Esophagus squamous epithelium (tissue), 5 donors: ENCODE data around the gene RTKN. TPM values are rescaled to one million over a fixed set of nuclear protein-coding genes. Genes with fewer than 3 reads are reported as not detected.
A peak's percentile ranks its signal among the peaks of the same experiment; 100 is the strongest.
"Not testable (repeated sequence)": the region's sequence is repeated elsewhere in the genome, so short reads cannot be mapped to it uniquely, and the experiment has no call there.

ENCODE experiments used
- DNase-seq: peaks from one replicate; lab custom pipeline; 2025; lab: John Stamatoyannopoulos, UW
- H3K27ac ChIP-seq, 4 donors: fragments of 200-600 bp; sonication (generic); one replicate each; pipeline ENCODE4 v1.5.1; 2016 to 2019; ENCODE audit warnings: mild to moderate bottlenecking in 1 of 4
- H3K27me3 ChIP-seq, 4 donors: fragments of 200-600 bp; sonication (generic); 1 replicate in 3 of 4; 2 replicates in 1 of 4; pipeline versions ENCODE4 v1.5.1 to v1.6.0; 2017 to 2021; ENCODE audit warnings: antibody characterized with exemption in 1 of 4
- H3K36me3 ChIP-seq, 3 donors: fragments of 200-600 bp; sonication (generic); one replicate each; pipeline ENCODE4 v1.5.1; 2016 to 2019
- H3K4me1 ChIP-seq, 3 donors: fragments of 200-600 bp; sonication (generic); one replicate each; pipeline ENCODE4 v1.5.1; 2017 to 2019
- H3K4me3 ChIP-seq, 4 donors: fragments of 200-600 bp; sonication (generic); 1 replicate in 3 of 4; 2 replicates in 1 of 4; pipeline ENCODE4 v1.5.1; 2016 to 2019; ENCODE audit warnings: mild to moderate bottlenecking in 2 of 4, moderate library complexity in 1 of 4
- H3K9me3 ChIP-seq, 3 donors: fragments of 200-600 bp; sonication (generic); one replicate each; pipeline ENCODE4 v1.5.1; 2016 to 2019
- POLR2A ChIP-seq, 4 donors: fragments of 450-650 bp; IDR thresholded peaks; one replicate each; pipeline ENCODE4 v1.6.1; 2017; ENCODE audit warnings: antibody characterized with exemption in 4 of 4, mild to moderate bottlenecking in 4 of 4, moderate library complexity in 3 of 4
- WGBS, 2 donors: methylation state at CpG; one replicate each; pipeline ENCODE4 v1.1.5; 2018; 5-methylcytosine and 5-hydroxymethylcytosine counted together
- intact Hi-C: fragments of 100-400 bp; cut with DNase I; formaldehyde crosslinking; loops from one replicate; pipeline ENCODE4 v1.15.0; 2022
- total RNA-seq, 4 donors: library from RNA; depleted of rRNA; stranded (reverse); fragments of >200 nt; gene quantifications; one replicate each; pipeline ENCODE4 v1.1.0, GENCODE V29; 2016
- TF ChIP-seq, protein P1 (sequence below), 6 experiments: fragments of 450-650 bp in 4 of 6; fragments of 200-600 bp in 2 of 6; sonication (generic) in 2 of 6; IDR thresholded peaks; one replicate each; pipeline ENCODE4 v1.5.1; 2016 to 2019; ENCODE audit warnings: antibody characterized with exemption in 6 of 6, mild to moderate bottlenecking in 4 of 6, moderate library complexity in 4 of 6
- donor health status: DM: yes; HTN: yes; CAD: no.

RTKN gene
- total RNA-seq, 4 donors from 2014 or later, result 20.2 to 37.8 (median 27.9) TPM

DNA sequence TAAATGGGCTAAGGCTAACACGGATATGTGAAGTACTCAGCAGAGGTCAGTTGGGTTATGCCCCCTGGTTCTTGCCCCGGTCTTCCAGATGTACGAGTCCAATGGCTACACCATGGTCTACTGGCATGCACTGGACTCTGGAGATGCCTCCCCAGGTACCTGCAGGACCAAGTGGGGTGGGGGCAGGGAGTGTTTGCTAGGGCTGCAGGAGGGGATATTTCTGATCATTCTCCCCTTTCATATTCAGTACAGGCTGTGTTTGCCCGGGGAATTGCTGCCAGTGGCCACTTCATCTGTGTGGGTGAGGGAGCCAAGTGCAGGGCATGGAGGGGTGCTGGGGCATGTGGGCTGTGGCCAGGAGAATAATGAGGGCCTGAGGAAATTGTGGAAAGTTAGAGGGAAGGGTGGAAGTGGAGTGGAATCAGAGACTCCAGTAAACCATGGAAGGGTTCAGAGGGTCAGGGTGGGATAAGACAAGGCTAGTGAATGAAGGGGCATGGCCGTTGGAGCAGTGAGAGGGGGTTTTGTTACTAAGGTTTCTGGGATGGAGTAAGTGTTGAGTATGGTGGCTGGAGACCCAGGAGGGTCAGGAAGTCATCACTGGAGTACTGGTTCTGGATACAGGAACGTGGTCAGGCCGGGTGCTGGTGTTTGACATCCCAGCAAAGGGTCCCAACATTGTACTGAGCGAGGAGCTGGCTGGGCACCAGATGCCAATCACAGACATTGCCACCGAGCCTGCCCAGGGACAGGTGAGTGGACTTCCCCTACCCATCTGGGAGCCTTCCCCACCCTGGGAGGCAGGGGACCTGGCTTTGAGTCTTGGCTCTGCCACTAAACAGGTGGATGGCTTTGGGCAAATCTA lies 18.3 kb downstream of the RTKN start:
- Histone ChIP-seq H3K27ac (no peak overlapping the region), H3K27me3 (peaks cover 0 to 4% (median 0%) of the 10 kb centered on the region in 4 donors), H3K4me1 (peaks cover 8 to 31% (median 8%) of the 10 kb centered on the region in 3 donors), H3K4me3 (no peak overlapping the region), H3K9me3 (no peaks in the 10 kb centered on the region), H3K36me3 (peaks cover 1 to 37% (median 1%) of the 10 kb centered on the region in 3 donors)
- 71 to 83% methylated on average over 7 to 8 of the region's 9 CpGs for WGBS, 2 donors
- no peak for TF ChIP-seq POLR2A (IDR thresholded peaks at IDR 0.05)
- TF ChIP-seq, protein P1, sequence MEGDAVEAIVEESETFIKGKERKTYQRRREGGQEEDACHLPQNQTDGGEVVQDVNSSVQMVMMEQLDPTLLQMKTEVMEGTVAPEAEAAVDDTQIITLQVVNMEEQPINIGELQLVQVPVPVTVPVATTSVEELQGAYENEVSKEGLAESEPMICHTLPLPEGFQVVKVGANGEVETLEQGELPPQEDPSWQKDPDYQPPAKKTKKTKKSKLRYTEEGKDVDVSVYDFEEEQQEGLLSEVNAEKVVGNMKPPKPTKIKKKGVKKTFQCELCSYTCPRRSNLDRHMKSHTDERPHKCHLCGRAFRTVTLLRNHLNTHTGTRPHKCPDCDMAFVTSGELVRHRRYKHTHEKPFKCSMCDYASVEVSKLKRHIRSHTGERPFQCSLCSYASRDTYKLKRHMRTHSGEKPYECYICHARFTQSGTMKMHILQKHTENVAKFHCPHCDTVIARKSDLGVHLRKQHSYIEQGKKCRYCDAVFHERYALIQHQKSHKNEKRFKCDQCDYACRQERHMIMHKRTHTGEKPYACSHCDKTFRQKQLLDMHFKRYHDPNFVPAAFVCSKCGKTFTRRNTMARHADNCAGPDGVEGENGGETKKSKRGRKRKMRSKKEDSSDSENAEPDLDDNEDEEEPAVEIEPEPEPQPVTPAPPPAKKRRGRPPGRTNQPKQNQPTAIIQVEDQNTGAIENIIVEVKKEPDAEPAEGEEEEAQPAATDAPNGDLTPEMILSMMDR (IDR thresholded peaks at IDR 0.05), result no peak
- intact Hi-C loops, result no loop called here
- no peak for DNase-seq

DNA sequence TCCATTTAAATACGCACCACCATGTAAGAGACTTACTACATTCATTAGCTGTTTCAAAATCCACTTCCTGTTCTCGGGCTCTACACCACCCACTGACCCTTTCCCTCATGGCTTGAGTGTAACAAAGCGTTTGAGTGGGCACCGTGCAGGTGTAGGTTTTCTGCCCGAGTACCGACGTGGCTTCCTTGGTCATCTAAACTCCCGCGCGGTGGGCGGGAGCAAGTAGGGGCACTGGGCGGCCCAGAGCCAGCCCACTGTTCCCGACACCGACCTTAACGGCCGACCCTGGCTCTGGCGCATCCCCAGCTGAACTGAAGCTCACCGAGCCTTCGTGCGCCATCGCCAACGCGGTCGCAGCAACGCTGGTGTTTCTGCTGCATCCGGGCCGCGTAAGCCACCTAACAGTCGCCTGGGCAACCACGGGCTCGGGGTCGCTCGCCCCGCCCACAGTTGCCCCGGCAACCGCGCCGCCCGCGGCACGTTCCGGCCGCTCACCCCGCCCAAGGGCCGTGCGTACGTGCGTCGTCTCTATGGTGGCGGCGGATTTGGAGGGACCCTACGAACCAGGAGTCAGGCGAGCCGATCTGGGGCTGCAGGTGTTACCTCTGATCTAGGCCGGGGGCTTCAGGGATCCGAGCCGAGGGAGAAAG lies 20.4 kb downstream of the RTKN start, which contains the start of the genes C2orf81 and WDR54:
Gene C2orf81 (minus strand): TSS at position 399 of the 650 bp plus-strand sequence. CDS start 59 bp downstream, at position 340.
Gene WDR54 (plus strand): TSS at position 510 of the 650 bp plus-strand sequence. CDS start 424 bp downstream, outside the sequence.
- H3K4me1 ChIP-seq, result peaks cover 8 to 31% (median 8%) of the 10 kb centered on the region in 3 donors
- H3K36me3 ChIP-seq, result peaks cover 0 to 16% (median 0%) of the 10 kb centered on the region in 3 donors
- H3K27me3 ChIP-seq, result peaks cover 0 to 4% (median 0%) of the 10 kb centered on the region in 4 donors
- intact Hi-C loops, result no loop called here
- TF ChIP-seq, protein P1 (IDR thresholded peaks at IDR 0.05), result no peak
- peak in 1 of 4 donors; percentile 28 for TF ChIP-seq POLR2A (IDR thresholded peaks at IDR 0.05)
- H3K9me3 ChIP-seq, result no peaks in the 10 kb centered on the region
- WGBS, 2 donors, result 0% methylated on average over 4 to 11 of the region's 57 CpGs
- H3K4me3 ChIP-seq, result peak within 1 kb of the TSS; percentile 43 to 70 (median 60)
- H3K27ac ChIP-seq, result peak within 1 kb of the TSS; percentile 33 to 89 (median 69)
- DNase-seq, result peak; percentile 41

DNA sequence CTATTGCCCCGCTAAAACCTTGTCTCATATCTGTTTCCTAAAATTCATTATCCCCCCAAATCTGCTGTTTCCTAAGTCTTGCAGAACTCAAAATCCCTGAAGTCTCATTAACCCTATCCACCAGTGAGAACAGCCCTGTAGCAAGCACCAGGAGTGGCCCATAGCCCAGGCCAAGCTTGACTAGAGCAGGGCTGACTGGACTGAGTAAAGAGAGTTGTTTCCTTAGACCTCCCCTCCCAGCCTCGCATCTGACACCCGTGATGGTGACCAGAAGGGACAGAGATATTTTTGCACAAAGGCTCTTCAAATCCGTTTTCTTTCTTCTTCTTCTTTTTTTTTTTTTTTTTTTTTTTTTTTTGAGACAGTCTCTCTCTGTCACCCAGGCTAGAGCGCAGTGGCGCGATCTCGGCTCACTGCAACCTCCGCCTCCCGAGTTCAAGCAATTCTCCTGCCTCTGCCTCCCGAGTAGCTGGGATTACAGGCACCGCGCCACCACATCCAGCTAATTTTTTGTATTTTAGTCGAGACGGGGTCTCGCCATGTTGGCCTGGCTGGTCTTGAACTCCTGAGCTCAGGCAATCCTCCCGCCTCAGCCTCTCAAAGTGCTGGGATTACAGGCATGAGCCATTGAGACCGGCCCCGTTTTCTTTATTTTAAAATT lies 21.2 kb downstream of the RTKN start:
- WGBS, 2 donors, result 76 to 78% methylated on average over 17 to 19 of the region's 19 CpGs
- Histone ChIP-seq H3K27me3 (peaks cover 0 to 10% (median 0%) of the 10 kb centered on the region in 4 donors), H3K4me1 (peaks cover 13 to 34% (median 14%) of the 10 kb centered on the region in 3 donors), H3K27ac (peak overlapping the region in 1 of 4 donors; percentile 85), H3K4me3 (peak overlapping the region in 3 of 4 donors; percentile 58 to 70 (median 62))
- DNase-seq, intact Hi-C loops, H3K36me3 ChIP-seq, H3K9me3 ChIP-seq: not testable (repeated sequence)

DNA sequence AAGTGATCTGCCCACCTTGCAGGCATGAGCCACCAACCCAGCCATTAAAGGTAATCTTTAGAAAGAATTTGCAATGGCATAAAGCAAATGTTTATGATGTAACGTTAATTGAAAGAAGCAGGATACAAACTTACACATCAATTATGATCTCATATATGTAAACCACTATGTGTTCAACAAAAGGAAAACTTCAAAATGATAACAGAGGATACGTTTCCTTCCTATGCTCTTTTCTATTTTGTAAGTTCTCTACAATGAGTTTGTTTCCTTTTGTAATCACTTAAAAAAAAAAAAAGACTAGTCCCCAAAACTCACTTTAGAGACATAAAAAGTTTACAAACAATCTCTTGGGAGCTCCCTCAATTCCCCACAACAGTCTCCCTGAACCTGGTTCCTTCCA lies 21.7 kb downstream of the RTKN start:
- 81 to 87% methylated on average over 2 of the region's 2 CpGs for WGBS, 2 donors
- peaks cover 0 to 3% (median 0%) of the 10 kb centered on the region in 3 donors for H3K36me3 ChIP-seq
- intact Hi-C loops, result no loop called here
- peaks cover 18 to 34% (median 20%) of the 10 kb centered on the region in 3 donors for H3K4me1 ChIP-seq
- DNase-seq, result no peak
- no peaks in the 10 kb centered on the region for H3K9me3 ChIP-seq
- H3K4me3 ChIP-seq, result no peak overlapping the region
- no peak overlapping the region for H3K27ac ChIP-seq
- no peak for TF ChIP-seq POLR2A (IDR thresholded peaks at IDR 0.05)
- peaks cover 0 to 16% (median 0%) of the 10 kb centered on the region in 4 donors for H3K27me3 ChIP-seq

DNA sequence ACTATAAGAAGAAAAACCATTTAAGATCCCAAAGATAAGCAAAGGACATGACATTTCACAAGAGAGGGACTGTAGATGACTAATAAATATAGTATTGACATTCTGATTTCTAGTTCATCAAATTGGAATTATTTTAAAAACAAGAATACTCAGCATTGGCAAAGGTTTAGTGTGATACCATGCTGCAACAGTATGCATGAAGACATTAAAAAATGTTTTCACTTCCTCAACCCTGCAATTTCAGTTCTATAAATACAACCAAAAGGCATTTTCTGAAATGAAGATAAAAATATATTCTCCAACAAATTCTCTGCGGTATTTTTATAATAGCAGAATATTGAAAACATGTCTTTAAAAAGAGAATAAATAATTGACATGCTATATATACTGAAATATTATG lies 22.4 kb downstream of the RTKN start:
- H3K27me3 ChIP-seq, result peaks cover 0 to 22% (median 0%) of the 10 kb centered on the region in 4 donors
- no peak overlapping the region for H3K4me3 ChIP-seq
- no peaks in the 10 kb centered on the region for H3K36me3 ChIP-seq
- H3K4me1 ChIP-seq, result peaks cover 25 to 41% (median 26%) of the 10 kb centered on the region in 3 donors
- TF ChIP-seq, protein P1 (IDR thresholded peaks at IDR 0.05), result no peak
- TF ChIP-seq POLR2A (IDR thresholded peaks at IDR 0.05), result no peak
- no peak overlapping the region for H3K27ac ChIP-seq
- DNase-seq, result no peak
- intact Hi-C loops, result no loop called here
- no peaks in the 10 kb centered on the region for H3K9me3 ChIP-seq
- 70 to 71% methylated on average over 1 of the region's 1 CpG for WGBS, 2 donors
